CD8-positive, alpha-beta memory T cell (primary cell): ENCODE measurements around the gene NLGN1. TPM values are rescaled to one million over a fixed set of nuclear protein-coding genes. Genes with fewer than 3 reads are reported as not detected.

ENCODE experiments used
- CTCF ChIA-PET: fragments of 350-600 bp; sonication (Branson Sonifier 250); formaldehyde crosslinking; loops from one replicate; lab custom pipeline; 2021; ENCODE audit warnings: antibody characterized with exemption; lab: Charles Lee
- POLR2A ChIA-PET: fragments of 350-600 bp; sonication (Branson Sonifier 250); formaldehyde crosslinking; loops from one replicate; lab custom pipeline; 2021; ENCODE audit warnings: antibody characterized with exemption; lab: Charles Lee
- DNase-seq, 5 donors: peaks; one replicate each; pipeline versions ENCODE4 v3.0.0 to v3.0.0-alpha.2; 2020 to 2022; ENCODE audit warnings: mixed read lengths in 1 of 5
- H3K27ac ChIP-seq: one replicate; pipeline ENCODE4 v1.7.0; 2013; ENCODE audit warnings: low read depth, mild to moderate bottlenecking, low read length, moderate library complexity
- H3K27me3 ChIP-seq: 2 replicates; pipeline ENCODE4 v1.7.0; 2013; ENCODE audit warnings: low read length, mild to moderate bottlenecking; ENCODE audit not compliant: insufficient read depth, poor library complexity, severe bottlenecking
- H3K36me3 ChIP-seq: 2 replicates; pipeline ENCODE4 v1.7.0; 2013; ENCODE audit warnings: mild to moderate bottlenecking, low read length, moderate library complexity; ENCODE audit not compliant: insufficient read depth
- H3K4me1 ChIP-seq: 2 replicates; pipeline ENCODE4 v1.7.0; 2013; ENCODE audit warnings: mild to moderate bottlenecking, low read length, moderate library complexity; ENCODE audit not compliant: insufficient read depth
- H3K4me3 ChIP-seq: 2 replicates; pipeline ENCODE4 v1.7.0; 2013; ENCODE audit warnings: mild to moderate bottlenecking, low read length
- H3K9me3 ChIP-seq: 2 replicates; pipeline ENCODE4 v1.7.0; 2013; ENCODE audit warnings: mild to moderate bottlenecking, low read length
- H3K27ac Mint-ChIP-seq, 8 donors: one replicate each; pipeline ENCODE4 v1.8.0; 2020 to 2021; ENCODE audit warnings: mixed read lengths in 8 of 8, mild to moderate bottlenecking in 6 of 8, inconsistent platforms in 3 of 8, moderate library complexity in 3 of 8
- H3K27me3 Mint-ChIP-seq, 2 donors: one replicate each; pipeline ENCODE4 v1.8.0; 2020 to 2021; ENCODE audit warnings: mixed read lengths in 2 of 2, mild to moderate bottlenecking in 1 of 2, moderate library complexity in 1 of 2
- H3K36me3 Mint-ChIP-seq, 3 donors: one replicate each; pipeline ENCODE4 v1.8.0; 2020 to 2021; ENCODE audit warnings: mixed read lengths in 3 of 3, inconsistent platforms in 1 of 3, mild to moderate bottlenecking in 1 of 3
- H3K4me1 Mint-ChIP-seq, 3 donors: one replicate each; pipeline ENCODE4 v1.8.0; 2020 to 2021; ENCODE audit warnings: mixed read lengths in 3 of 3, inconsistent platforms in 1 of 3, mild to moderate bottlenecking in 1 of 3
- H3K4me3 Mint-ChIP-seq, 7 donors: one replicate each; pipeline ENCODE4 v1.8.0; 2020 to 2021; ENCODE audit warnings: mixed read lengths in 7 of 7, mild to moderate bottlenecking in 6 of 7, moderate library complexity in 4 of 7, inconsistent platforms in 2 of 7
- H3K9me3 Mint-ChIP-seq, 5 donors: one replicate each; pipeline ENCODE4 v1.8.0; 2020 to 2022; ENCODE audit warnings: mixed read lengths in 5 of 5, mild to moderate bottlenecking in 3 of 5, moderate library complexity in 2 of 5, inconsistent platforms in 1 of 5
- polyA plus RNA-seq: library from polyadenylated mRNA; unstranded; fragments of 300-500 nt; fragmentation: Illumina TruSeq; gene quantifications from one replicate; pipeline ENCODE4 v1.2.3, GENCODE V29; 2021
- total RNA-seq, 2 experiments: library from RNA; stranded (reverse); gene quantifications; one replicate each; pipeline ENCODE4 v1.2.3, GENCODE V29; 2021

The NLGN1 gene
- total and polyA plus RNA-seq, 3 experiments from 2014 or later = not detected

- no peak for DNase-seq
- Histone ChIP-seq H3K36me3 (no peaks in the 10 kb centered on the region), H3K27ac (no peak overlapping the region), H3K4me3 (no peak overlapping the region), H3K4me1 (no peaks in the 10 kb centered on the region), H3K27me3 (no peaks in the 10 kb centered on the region), H3K9me3 (no peaks in the 10 kb centered on the region)
- POLR2A ChIA-PET = no interaction called here
- CTCF ChIA-PET = no interaction called here
- no peak overlapping the region for H3K27ac Mint-ChIP-seq
- no peaks in the 10 kb centered on the region for H3K27me3 Mint-ChIP-seq
- H3K36me3 Mint-ChIP-seq = no peaks in the 10 kb centered on the region
- no peak overlapping the region for H3K4me3 Mint-ChIP-seq
- H3K4me1 Mint-ChIP-seq = no peaks in the 10 kb centered on the region
- peaks cover 0 to 9% (median 2%) of the 10 kb centered on the region in 5 donors for H3K9me3 Mint-ChIP-seq
These were observed 898.0 kb downstream of the NLGN1 start for GRCh38 chr3:174295306-174296092.

DNA sequence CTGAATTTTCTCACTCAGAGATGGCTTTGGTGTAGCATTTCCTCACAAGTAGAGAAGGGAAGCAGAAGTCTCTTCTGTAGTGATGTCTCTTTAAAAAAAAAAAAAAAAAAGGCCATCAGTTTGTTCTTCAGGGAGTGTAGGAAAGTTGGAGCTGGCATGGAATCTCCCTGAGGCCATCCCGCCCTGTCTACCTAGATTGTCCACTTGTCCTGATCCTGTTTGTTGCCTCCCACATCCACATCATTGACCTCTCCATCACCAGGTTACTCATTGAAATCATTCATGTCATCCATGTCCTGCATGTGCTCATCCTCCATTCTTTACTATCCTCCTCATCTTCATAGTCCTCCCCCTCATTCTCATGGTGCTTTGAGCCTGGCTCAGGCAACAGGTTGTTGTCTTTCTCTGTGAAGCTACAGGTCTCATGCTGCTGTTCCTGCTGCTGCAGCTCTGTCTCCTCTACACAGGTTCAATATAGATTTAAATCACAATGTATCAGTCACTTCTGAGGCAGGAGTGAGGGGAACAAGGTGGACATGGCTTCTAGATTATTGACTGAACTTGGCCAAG, 905.3 kb downstream of the NLGN1 start:
- no peaks in the 10 kb centered on the region for H3K36me3 Mint-ChIP-seq
- peaks cover 0 to 5% of the 10 kb centered on the region in 2 donors for H3K27me3 Mint-ChIP-seq
- no peak overlapping the region for H3K4me3 Mint-ChIP-seq
- POLR2A ChIA-PET = no interaction called here
- H3K27ac ChIP-seq = no peak overlapping the region
- peaks cover 4 to 12% (median 8%) of the 10 kb centered on the region in 5 donors for H3K9me3 Mint-ChIP-seq
- no peaks in the 10 kb centered on the region for H3K4me1 ChIP-seq
- no peak overlapping the region for H3K4me3 ChIP-seq
- CTCF ChIA-PET = no interaction called here
- no peaks in the 10 kb centered on the region for H3K27me3 ChIP-seq
- DNase-seq = no peak
- H3K36me3 ChIP-seq = no peaks in the 10 kb centered on the region
- H3K4me1 Mint-ChIP-seq = no peaks in the 10 kb centered on the region
- no peak overlapping the region for H3K27ac Mint-ChIP-seq
- no peaks in the 10 kb centered on the region for H3K9me3 ChIP-seq

DNA sequence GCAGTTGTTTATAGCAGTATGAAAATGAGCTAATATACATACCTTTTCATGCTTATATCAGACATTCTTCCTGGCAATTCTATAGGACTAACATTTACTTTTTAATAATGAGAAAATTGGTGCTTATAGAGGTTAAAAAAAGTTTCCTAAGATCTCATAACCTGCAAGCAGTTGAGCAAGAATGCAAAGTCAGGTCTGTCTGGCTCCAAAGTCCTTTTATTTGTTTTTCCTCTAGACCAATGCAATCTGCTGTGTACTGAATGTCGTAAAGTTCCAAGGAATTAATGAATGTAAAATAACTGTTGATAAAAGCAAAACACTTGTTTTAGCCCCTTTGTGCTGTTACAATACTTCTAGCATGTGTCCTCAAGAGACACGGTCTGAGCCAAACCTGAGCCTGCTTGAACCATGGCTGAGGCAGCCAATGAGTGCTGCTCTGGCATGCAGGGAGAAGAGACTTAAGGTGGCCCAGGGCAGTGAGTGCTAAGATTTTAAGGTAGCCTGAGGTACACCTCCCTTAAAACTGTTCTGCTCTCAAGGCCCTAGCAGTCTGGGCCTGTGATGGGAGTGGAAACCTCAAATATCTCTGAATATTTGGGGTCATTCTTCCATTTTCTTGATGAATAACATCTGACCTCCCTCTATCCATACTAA, 906.5 kb downstream of the NLGN1 start:
- peaks cover 0 to 5% of the 10 kb centered on the region in 2 donors for H3K27me3 Mint-ChIP-seq
- POLR2A ChIA-PET = no interaction called here
- peaks cover 2 to 15% (median 7%) of the 10 kb centered on the region in 5 donors for H3K9me3 Mint-ChIP-seq
- no peak overlapping the region for H3K4me3 Mint-ChIP-seq
- DNase-seq = no peak
- no peak overlapping the region for H3K27ac ChIP-seq
- H3K27me3 ChIP-seq = no peaks in the 10 kb centered on the region
- no peak overlapping the region for H3K4me3 ChIP-seq
- no peaks in the 10 kb centered on the region for H3K36me3 Mint-ChIP-seq
- no peaks in the 10 kb centered on the region for H3K36me3 ChIP-seq
- no peaks in the 10 kb centered on the region for H3K4me1 ChIP-seq
- H3K9me3 ChIP-seq = no peaks in the 10 kb centered on the region
- CTCF ChIA-PET = no interaction called here
- no peak overlapping the region for H3K27ac Mint-ChIP-seq
- no peaks in the 10 kb centered on the region for H3K4me1 Mint-ChIP-seq

DNA sequence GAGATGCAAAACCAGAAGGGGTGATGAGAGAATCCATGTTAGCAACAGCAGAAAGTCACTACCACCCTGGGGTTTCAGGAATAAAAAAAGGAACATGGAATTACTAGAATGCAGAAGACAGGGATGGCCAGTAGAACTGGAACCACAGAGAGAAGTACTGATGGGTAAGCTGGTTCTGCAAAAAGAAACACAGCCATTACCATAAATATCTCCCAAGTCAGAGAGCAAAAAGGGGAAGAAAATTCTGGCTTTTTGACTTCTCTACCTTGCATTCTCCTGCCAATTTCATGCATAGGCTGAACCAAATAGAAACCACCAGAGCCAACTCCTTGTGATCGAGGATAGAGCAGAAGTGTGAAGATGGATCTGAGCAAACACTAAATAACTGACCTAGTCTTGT, 911.2 kb downstream of the NLGN1 start:
- no peak overlapping the region for H3K4me3 Mint-ChIP-seq
- no peaks in the 10 kb centered on the region for H3K4me1 Mint-ChIP-seq
- Histone ChIP-seq H3K4me1 (no peaks in the 10 kb centered on the region), H3K36me3 (no peaks in the 10 kb centered on the region), H3K4me3 (no peak overlapping the region), H3K27ac (no peak overlapping the region), H3K9me3 (no peaks in the 10 kb centered on the region), H3K27me3 (no peaks in the 10 kb centered on the region)
- ChIA-PET POLR2A (no interaction called here), CTCF (no interaction called here)
- DNase-seq = no peak
- no peaks in the 10 kb centered on the region for H3K36me3 Mint-ChIP-seq
- H3K27ac Mint-ChIP-seq = no peak overlapping the region
- H3K27me3 Mint-ChIP-seq = peaks cover 0 to 2% of the 10 kb centered on the region in 2 donors
- H3K9me3 Mint-ChIP-seq = peaks cover 0 to 15% (median 4%) of the 10 kb centered on the region in 5 donors

DNA sequence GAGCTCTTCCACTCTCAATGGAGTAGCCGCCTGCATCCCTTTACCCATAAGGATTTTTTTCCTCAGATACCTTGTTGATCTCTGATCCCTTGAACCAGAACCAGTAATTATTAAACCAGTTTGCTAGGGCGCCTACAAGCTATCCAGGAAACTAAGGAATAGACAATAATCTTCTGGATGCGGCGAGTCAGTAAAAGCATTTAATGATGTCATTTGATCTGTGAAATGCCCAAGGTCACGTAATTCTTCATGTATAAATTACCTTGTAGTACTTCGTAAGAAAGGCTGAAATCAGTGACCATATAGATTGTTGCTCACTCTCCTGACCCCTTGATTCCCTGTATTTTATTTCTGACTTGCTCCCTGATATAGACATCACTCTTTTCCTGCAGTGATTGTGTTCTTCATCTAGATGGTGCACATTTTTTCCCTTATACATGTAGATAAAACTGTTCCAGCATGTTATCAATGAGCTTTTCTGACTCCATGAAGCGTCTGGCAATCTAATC, 913.0 kb downstream of the NLGN1 start:
- Mint-ChIP-seq H3K4me1 (no peaks in the 10 kb centered on the region), H3K27ac (no peak overlapping the region), H3K9me3 (peaks cover 0 to 7% (median under 1%) of the 10 kb centered on the region in 5 donors), H3K36me3 (no peaks in the 10 kb centered on the region), H3K27me3 (peaks cover 0 to under 1% of the 10 kb centered on the region in 2 donors), H3K4me3 (no peak overlapping the region)
- Histone ChIP-seq H3K9me3 (no peaks in the 10 kb centered on the region), H3K4me1 (no peaks in the 10 kb centered on the region), H3K27me3 (no peaks in the 10 kb centered on the region), H3K4me3 (no peak overlapping the region), H3K27ac (no peak overlapping the region), H3K36me3 (no peaks in the 10 kb centered on the region)
- CTCF ChIA-PET = no interaction called here
- DNase-seq = no peak
- POLR2A ChIA-PET = no interaction called here

DNA sequence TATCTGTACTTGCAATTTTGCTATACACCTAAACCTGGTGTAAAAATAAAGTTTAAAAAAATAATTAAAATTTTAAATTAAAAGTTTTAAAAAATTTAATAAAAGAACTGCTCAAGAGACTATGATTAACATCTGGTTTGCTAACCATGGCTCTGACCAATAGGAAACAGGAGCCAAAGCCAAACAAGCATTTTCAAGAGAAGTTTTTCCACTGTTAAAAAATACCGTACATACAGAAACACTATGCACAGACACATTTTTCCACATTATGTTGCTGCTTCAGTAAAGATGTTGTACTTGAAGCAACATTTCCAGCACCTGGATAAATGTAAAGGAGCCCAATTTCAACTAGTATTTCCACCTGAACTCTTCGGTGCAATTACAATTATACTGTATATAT, 917.7 kb downstream of the NLGN1 start:
- H3K4me3 ChIP-seq = no peak overlapping the region
- Mint-ChIP-seq H3K27me3 (no peaks in the 10 kb centered on the region), H3K36me3 (no peaks in the 10 kb centered on the region), H3K9me3 (peaks cover 3 to 7% (median 6%) of the 10 kb centered on the region in 5 donors), H3K27ac (no peak overlapping the region), H3K4me3 (no peak overlapping the region), H3K4me1 (no peaks in the 10 kb centered on the region)
- H3K27me3 ChIP-seq = no peaks in the 10 kb centered on the region
- H3K27ac ChIP-seq = no peak overlapping the region
- CTCF ChIA-PET = no interaction called here
- POLR2A ChIA-PET = no interaction called here
- no peaks in the 10 kb centered on the region for H3K4me1 ChIP-seq
- H3K36me3 ChIP-seq = no peaks in the 10 kb centered on the region
- DNase-seq = no peak
- H3K9me3 ChIP-seq = no peaks in the 10 kb centered on the region

DNA sequence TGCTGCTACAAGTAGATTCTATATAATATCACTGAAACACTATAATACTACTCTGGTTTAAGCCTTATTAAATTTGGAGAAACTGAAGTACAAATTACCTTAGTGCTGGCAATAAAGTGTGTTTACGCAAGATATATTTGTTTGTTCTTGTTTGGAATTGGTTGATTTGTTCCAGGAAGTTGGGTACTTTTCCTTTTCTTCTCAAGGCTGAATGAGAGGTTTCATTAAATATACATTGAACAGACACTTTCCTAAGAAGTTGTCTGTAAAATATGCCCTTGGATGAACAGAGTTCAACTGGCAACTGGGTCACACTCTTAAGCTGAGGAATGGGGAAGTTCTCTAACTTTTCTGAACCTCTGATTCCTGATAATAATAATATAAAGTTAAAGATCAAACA, 919.5 kb downstream of the NLGN1 start:
- Histone ChIP-seq H3K36me3 (no peaks in the 10 kb centered on the region), H3K27ac (no peak overlapping the region), H3K4me1 (no peaks in the 10 kb centered on the region), H3K27me3 (no peaks in the 10 kb centered on the region), H3K4me3 (no peak overlapping the region), H3K9me3 (no peaks in the 10 kb centered on the region)
- POLR2A ChIA-PET = no interaction called here
- CTCF ChIA-PET = no interaction called here
- Mint-ChIP-seq H3K9me3 (peaks cover 4 to 18% (median 11%) of the 10 kb centered on the region in 5 donors), H3K27ac (no peak overlapping the region), H3K36me3 (no peaks in the 10 kb centered on the region), H3K4me1 (no peaks in the 10 kb centered on the region), H3K27me3 (no peaks in the 10 kb centered on the region), H3K4me3 (no peak overlapping the region)
- no peak for DNase-seq

DNA sequence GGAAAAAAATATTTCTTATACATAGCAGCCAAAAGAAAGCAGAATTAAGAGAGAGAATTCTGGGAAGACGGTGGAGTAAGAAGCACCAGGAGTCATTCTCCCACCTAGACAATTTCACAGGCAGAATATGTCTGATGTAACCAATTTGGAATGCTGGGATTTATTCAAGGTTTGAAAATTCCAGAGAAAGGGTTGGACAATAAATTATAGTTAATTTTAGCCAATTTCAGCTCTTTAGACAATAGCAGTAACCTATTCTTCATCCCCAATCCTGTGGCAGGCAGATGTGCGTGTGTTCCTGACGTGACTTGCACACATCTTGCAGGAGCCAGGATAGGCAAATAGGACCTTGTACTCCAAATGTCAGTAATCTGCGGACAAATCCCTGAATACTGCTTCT, 920.6 kb downstream of the NLGN1 start:
- Mint-ChIP-seq H3K36me3 (no peaks in the 10 kb centered on the region), H3K4me3 (no peak overlapping the region), H3K27ac (no peak overlapping the region), H3K9me3 (peaks cover 5 to 18% (median 11%) of the 10 kb centered on the region in 5 donors), H3K4me1 (no peaks in the 10 kb centered on the region), H3K27me3 (no peaks in the 10 kb centered on the region)
- CTCF ChIA-PET = no interaction called here
- Histone ChIP-seq H3K36me3 (no peaks in the 10 kb centered on the region), H3K4me1 (no peaks in the 10 kb centered on the region), H3K27ac (no peak overlapping the region), H3K27me3 (no peaks in the 10 kb centered on the region), H3K4me3 (no peak overlapping the region), H3K9me3 (no peaks in the 10 kb centered on the region)
- DNase-seq = no peak
- POLR2A ChIA-PET = no interaction called here
